ENCODE measurements around the gene LAMC3.

DNA sequence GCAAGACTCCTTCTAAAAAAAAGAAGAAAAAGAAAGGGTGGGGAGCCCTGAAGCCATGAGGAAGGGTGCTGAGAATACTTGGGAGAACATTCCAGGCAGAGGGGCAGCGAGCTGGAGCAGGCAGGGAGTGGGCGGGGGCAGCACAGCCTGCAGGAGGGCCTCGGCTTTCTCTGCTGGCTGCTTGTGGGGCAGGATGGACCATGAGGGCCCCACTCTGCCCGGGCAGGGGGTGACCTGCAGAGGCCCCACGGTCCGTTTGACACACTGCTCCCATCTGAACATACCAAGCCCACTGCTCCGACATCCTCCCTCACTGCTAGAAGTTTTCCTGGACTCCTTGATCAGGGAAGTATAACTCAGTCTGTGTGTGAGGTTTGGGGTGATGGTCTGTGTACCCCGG is 104.7 kb downstream of the LAMC3 start:
- TF ChIP-seq, protein P1, sequence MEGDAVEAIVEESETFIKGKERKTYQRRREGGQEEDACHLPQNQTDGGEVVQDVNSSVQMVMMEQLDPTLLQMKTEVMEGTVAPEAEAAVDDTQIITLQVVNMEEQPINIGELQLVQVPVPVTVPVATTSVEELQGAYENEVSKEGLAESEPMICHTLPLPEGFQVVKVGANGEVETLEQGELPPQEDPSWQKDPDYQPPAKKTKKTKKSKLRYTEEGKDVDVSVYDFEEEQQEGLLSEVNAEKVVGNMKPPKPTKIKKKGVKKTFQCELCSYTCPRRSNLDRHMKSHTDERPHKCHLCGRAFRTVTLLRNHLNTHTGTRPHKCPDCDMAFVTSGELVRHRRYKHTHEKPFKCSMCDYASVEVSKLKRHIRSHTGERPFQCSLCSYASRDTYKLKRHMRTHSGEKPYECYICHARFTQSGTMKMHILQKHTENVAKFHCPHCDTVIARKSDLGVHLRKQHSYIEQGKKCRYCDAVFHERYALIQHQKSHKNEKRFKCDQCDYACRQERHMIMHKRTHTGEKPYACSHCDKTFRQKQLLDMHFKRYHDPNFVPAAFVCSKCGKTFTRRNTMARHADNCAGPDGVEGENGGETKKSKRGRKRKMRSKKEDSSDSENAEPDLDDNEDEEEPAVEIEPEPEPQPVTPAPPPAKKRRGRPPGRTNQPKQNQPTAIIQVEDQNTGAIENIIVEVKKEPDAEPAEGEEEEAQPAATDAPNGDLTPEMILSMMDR (IDR thresholded peaks at IDR 0.05): no peak
- no peak for TF ChIP-seq POLR2A (IDR thresholded peaks at IDR 0.05)
